MCF 10A (cell line): ENCODE results near the gene MAPKAP1. TPM values are rescaled to one million over a fixed set of nuclear protein-coding genes. Genes with fewer than 3 reads are reported as not detected.

Experiments
- BruUV-seq: library from RNA; stranded (reverse); fragments of 400-500 nt; replicated peaks from 2 replicates; lab custom pipeline; 2021; lab: Mats Ljungman, UMichigan
- CTCF ChIA-PET: fragments of 300-600 bp; sonication (Branson Sonifier 250); formaldehyde crosslinking; extraction: SDS; loops from one replicate; lab custom pipeline; 2021; ENCODE audit warnings: antibody characterized with exemption, inconsistent platforms; lab: Yijun Ruan, JAX
- POLR2A ChIA-PET: fragments of 300-600, 350-650 bp; sonication (Branson Sonifier 250); formaldehyde crosslinking; extraction: SDS; loops from one replicate; lab custom pipeline; 2020; ENCODE audit warnings: antibody characterized with exemption, inconsistent platforms; lab: Yijun Ruan, JAX
- DNase-seq: peaks from one replicate; pipeline ENCODE4 v3.0.0-alpha.2; 2018; ENCODE audit not compliant: unreplicated experiment
- H3K27ac Mint-ChIP-seq: one replicate; pipeline ENCODE4 v1.8.0; 2022; ENCODE audit warnings: mild to moderate bottlenecking, low read depth, mixed read lengths; ENCODE audit not compliant: unreplicated experiment
- H3K27me3 Mint-ChIP-seq: one replicate; pipeline ENCODE4 v1.8.0; 2022; ENCODE audit warnings: mixed read lengths; ENCODE audit not compliant: insufficient read depth, unreplicated experiment
- H3K36me3 Mint-ChIP-seq: one replicate; pipeline ENCODE4 v1.8.0; 2022; ENCODE audit warnings: mild to moderate bottlenecking, moderate library complexity, mixed read lengths; ENCODE audit not compliant: insufficient read depth, unreplicated experiment
- H3K4me1 Mint-ChIP-seq: one replicate; pipeline ENCODE4 v1.8.0; 2022; ENCODE audit warnings: mixed read lengths; ENCODE audit not compliant: insufficient read depth, unreplicated experiment
- H3K4me3 Mint-ChIP-seq: one replicate; pipeline ENCODE4 v1.8.0; 2022; ENCODE audit warnings: mild to moderate bottlenecking, moderate library complexity, mixed read lengths; ENCODE audit not compliant: unreplicated experiment
- H3K9me3 Mint-ChIP-seq: one replicate; pipeline ENCODE4 v1.8.0; 2022; ENCODE audit warnings: mixed read lengths; ENCODE audit not compliant: unreplicated experiment
- intact Hi-C: fragments of 100-400 bp; cut with micrococcal nuclease; formaldehyde crosslinking; loops from 2 replicates; pipeline ENCODE4 v1.14.1; 2022
- total RNA-seq: library from RNA; stranded (reverse); gene quantifications from 2 replicates; pipeline ENCODE4 v1.2.3, GENCODE V29; 2022
- TF ChIP-seq, protein P1 (sequence below): fragments of 200-600 bp; IDR thresholded peaks from one replicate; pipeline ENCODE4 v1.8.0; 2022; ENCODE audit warnings: antibody characterized with exemption, mild to moderate bottlenecking; ENCODE audit not compliant: unreplicated experiment

The MAPKAP1 gene
- total RNA-seq, 1 experiment from 2014 or later, result 74.9 TPM

DNA sequence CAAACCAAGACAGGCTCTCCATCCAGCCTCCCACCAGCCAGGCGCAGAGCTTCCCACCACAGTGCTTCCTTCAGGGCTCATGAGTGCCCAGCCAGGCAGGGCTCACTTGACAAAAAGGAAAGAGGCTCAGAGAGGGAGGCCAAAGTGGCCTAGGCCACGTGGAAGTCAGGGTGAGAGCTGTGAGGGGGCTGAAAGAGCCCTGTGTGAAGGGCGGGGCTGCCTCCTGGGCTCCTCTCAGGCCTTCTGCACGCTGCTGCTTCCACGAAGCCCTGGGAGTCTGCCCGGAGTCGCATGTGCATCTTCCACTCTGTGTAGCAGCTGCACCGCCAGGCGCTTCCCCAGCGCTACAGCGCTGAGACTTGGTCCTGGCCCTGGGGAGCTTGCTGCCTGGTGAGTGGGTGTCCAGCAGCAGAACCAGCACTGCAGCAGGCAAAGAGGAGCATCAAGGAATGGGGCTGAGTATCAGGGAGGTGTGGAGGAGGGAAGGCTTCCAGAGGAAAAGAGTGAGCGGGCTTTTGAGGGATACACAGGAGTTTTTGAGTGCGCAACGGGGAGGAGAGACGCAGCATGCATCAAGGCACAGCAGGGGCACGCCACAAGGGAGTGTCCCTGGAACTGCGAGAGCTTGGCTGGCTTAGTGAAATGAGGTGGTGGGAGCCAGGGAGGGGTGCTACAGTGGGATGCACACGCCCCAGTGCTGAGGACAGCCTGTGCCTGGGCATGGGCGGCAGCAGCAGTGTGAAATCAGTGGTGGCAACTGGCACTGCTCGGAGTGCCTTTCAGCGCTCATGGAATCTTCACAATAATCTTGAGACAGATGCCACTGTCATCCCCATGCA is 267.4 kb downstream of the MAPKAP1 start:
- no peaks in the 10 kb centered on the region for H3K9me3 Mint-ChIP-seq
- intact Hi-C loops, result no loop called here
- CTCF ChIA-PET, result interaction anchor here (1.3 kb wide), 1 partner anchor 9 kb away, joined by 3 read pairs; no protein-coding TSS in a partner anchor
- BruUV-seq, result no TSS peak
- no peak overlapping the region for H3K4me3 Mint-ChIP-seq
- POLR2A ChIA-PET, result interaction anchor here (0.6 kb wide), 1 partner anchor 973 kb away, joined by 3 read pairs; no protein-coding TSS in a partner anchor
- DNase-seq, result no peak
- TF ChIP-seq, protein P1, sequence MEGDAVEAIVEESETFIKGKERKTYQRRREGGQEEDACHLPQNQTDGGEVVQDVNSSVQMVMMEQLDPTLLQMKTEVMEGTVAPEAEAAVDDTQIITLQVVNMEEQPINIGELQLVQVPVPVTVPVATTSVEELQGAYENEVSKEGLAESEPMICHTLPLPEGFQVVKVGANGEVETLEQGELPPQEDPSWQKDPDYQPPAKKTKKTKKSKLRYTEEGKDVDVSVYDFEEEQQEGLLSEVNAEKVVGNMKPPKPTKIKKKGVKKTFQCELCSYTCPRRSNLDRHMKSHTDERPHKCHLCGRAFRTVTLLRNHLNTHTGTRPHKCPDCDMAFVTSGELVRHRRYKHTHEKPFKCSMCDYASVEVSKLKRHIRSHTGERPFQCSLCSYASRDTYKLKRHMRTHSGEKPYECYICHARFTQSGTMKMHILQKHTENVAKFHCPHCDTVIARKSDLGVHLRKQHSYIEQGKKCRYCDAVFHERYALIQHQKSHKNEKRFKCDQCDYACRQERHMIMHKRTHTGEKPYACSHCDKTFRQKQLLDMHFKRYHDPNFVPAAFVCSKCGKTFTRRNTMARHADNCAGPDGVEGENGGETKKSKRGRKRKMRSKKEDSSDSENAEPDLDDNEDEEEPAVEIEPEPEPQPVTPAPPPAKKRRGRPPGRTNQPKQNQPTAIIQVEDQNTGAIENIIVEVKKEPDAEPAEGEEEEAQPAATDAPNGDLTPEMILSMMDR, result no peak
- H3K27ac Mint-ChIP-seq, result no peak overlapping the region
- H3K27me3 Mint-ChIP-seq, result no peaks in the 10 kb centered on the region
- no peaks in the 10 kb centered on the region for H3K4me1 Mint-ChIP-seq
- peaks cover 36% of the 10 kb centered on the region for H3K36me3 Mint-ChIP-seq

DNA sequence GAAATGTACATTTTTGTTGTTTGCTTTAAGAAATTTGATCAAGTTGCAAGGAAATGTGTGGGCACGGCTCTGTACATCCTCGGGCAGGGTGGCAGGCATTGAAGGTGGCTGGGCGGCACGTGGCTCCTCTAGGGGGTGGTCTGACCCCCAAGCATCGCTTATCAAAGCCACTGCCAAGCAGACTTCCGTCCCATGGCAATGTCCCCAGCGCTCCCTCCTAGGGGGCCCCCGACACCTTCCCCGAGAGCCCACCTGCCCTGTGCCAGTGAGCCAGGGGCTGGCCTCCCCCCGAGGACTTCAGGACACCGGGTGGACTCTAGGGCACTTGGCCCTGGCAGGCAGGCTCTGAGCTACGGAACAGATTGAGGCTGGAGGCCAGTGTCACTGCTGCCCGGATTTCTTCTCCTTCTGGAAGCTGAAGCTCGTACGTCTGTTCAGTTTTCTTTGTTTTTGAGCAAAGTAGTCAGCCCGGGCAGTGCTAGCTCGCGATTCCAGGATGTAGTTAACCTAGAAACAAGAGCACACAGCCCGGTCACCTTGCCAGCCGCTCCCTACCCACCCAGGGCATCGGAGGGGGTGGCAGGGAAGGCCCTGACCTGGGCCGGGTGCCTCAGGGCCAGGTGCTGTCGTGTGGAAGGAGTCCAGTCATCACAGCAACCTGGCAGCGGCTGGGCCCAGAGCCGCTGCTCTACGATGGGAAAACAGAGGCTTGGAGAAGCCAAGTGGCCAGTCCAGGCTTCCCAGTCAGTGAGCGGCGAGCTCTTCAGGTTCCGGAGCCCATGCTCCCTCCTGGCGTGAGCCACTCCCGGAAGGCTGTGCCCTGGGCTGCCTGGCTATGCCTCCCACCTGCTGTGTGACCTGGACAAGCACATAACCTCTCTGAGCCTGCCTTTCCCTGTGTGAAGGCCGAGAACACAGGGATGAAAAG is 268.2 kb downstream of the MAPKAP1 start:
- Mint-ChIP-seq H3K4me1 (no peaks in the 10 kb centered on the region), H3K4me3 (no peak overlapping the region), H3K27me3 (no peaks in the 10 kb centered on the region), H3K36me3 (peaks cover 36% of the 10 kb centered on the region), H3K27ac (no peak overlapping the region), H3K9me3 (no peaks in the 10 kb centered on the region)
- intact Hi-C loops, result no loop called here
- BruUV-seq, result TSS peak; percentile 36
- DNase-seq, result no peak
- CTCF ChIA-PET, result no interaction called here
- POLR2A ChIA-PET, result no interaction called here
- TF ChIP-seq, protein P1, result no peak

DNA sequence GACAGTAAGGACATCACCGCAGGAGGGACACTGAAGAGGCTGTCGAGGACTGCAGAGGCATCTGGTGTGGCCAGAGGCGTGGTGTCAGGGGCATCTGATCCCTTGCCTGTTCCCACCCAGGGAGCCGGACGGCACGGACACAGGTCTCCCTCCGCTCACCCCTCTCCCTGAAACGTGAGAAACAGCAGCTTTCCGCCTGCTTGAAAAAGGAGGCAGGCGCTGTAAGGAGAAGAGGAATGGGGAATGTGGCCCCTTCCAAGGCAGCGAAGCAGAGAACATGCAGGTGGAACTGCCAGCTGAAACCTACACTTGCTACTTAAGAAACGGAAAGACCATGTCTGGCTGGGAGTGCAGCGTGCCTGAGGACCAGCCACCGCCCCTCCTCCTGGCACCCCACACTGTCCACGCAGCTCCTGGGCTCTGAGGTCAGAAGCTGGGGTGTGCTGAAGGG is 269.2 kb downstream of the MAPKAP1 start:
- Mint-ChIP-seq H3K27ac (no peak overlapping the region), H3K36me3 (peaks cover 29% of the 10 kb centered on the region), H3K27me3 (no peaks in the 10 kb centered on the region), H3K9me3 (no peaks in the 10 kb centered on the region), H3K4me3 (no peak overlapping the region), H3K4me1 (no peaks in the 10 kb centered on the region)
- BruUV-seq, result no TSS peak
- ChIA-PET POLR2A (no interaction called here), CTCF (interaction anchor here (0.6 kb wide), 1 partner anchor 817 kb away, joined by 3 read pairs; no protein-coding TSS in a partner anchor)
- DNase-seq, result no peak
- TF ChIP-seq, protein P1, result no peak
- intact Hi-C loops, result no loop called here
